ENCODE measurements around the gene FNBP1L. TPM values are rescaled to one million over a fixed set of nuclear protein-coding genes. Genes with fewer than 3 reads are reported as not detected.

FNBP1L gene
- total RNA-seq, 6 experiments from 2014 or later, result 1.0 to 6.2 (median 1.2) TPM

GRCh38 chr1:93569489-93569888 lies 121.6 kb downstream of the FNBP1L start:
- Mint-ChIP-seq H3K36me3 (ENCODE audit: low read depth) (peaks cover 56% of the 10 kb centered on the region), H3K27me3 (ENCODE audit: insufficient read depth) (peaks cover 8% of the 10 kb centered on the region), H3K4me1 (ENCODE audit: low read depth) (peaks cover 35% of the 10 kb centered on the region), H3K4me3 (no peak overlapping the region), H3K27ac (no peak overlapping the region), H3K9me3 (no peaks in the 10 kb centered on the region)
- DNase-seq, result no peak
- TF ChIP-seq, protein P1, sequence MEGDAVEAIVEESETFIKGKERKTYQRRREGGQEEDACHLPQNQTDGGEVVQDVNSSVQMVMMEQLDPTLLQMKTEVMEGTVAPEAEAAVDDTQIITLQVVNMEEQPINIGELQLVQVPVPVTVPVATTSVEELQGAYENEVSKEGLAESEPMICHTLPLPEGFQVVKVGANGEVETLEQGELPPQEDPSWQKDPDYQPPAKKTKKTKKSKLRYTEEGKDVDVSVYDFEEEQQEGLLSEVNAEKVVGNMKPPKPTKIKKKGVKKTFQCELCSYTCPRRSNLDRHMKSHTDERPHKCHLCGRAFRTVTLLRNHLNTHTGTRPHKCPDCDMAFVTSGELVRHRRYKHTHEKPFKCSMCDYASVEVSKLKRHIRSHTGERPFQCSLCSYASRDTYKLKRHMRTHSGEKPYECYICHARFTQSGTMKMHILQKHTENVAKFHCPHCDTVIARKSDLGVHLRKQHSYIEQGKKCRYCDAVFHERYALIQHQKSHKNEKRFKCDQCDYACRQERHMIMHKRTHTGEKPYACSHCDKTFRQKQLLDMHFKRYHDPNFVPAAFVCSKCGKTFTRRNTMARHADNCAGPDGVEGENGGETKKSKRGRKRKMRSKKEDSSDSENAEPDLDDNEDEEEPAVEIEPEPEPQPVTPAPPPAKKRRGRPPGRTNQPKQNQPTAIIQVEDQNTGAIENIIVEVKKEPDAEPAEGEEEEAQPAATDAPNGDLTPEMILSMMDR (IDR thresholded peaks at IDR 0.05), result no peak

DNA sequence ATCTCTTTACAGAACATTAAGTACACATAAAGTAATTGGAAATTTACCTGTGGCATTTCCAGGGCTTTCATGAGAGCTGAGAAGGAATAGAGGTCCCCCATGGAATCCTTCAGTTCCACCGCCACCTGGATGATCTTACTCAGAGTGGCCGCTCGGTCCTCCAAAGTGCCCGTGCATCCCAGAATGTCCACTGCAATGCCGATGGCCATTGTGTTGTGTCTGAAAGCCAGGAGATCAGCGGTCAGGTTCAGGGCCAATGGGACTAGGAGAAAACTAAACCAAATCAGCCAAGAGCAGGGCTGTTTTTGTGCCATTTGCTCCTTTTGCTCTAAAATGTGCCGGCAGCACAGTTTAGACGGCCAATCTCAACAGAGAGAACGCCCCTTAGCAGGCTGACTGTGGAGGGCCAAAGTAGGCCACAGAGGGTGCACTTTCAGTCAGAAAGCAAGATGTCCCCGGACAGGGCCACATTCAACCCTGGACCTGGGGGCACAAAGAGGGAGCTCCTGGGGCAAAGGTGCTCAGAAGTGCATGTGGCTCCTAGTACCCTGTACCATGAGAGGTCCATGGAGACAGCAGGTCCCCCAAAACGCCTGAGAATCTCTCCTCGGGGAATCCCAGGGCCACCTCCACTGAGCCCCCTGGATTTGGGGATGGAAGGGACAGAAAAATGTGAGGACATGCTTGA lies 123.8 kb downstream of the FNBP1L start:
- peaks cover 38% of the 10 kb centered on the region for H3K4me1 Mint-ChIP-seq (ENCODE audit: low read depth)
- H3K4me3 Mint-ChIP-seq, result no peak overlapping the region
- no peaks in the 10 kb centered on the region for H3K9me3 Mint-ChIP-seq
- no peak for DNase-seq
- peaks cover 10% of the 10 kb centered on the region for H3K27me3 Mint-ChIP-seq (ENCODE audit: insufficient read depth)
- H3K36me3 Mint-ChIP-seq (ENCODE audit: low read depth), result peaks cover 59% of the 10 kb centered on the region
- H3K27ac Mint-ChIP-seq, result no peak overlapping the region; the same call in 1 of the 2 replicates
- TF ChIP-seq, protein P1 (IDR thresholded peaks at IDR 0.05), result no peak

DNA sequence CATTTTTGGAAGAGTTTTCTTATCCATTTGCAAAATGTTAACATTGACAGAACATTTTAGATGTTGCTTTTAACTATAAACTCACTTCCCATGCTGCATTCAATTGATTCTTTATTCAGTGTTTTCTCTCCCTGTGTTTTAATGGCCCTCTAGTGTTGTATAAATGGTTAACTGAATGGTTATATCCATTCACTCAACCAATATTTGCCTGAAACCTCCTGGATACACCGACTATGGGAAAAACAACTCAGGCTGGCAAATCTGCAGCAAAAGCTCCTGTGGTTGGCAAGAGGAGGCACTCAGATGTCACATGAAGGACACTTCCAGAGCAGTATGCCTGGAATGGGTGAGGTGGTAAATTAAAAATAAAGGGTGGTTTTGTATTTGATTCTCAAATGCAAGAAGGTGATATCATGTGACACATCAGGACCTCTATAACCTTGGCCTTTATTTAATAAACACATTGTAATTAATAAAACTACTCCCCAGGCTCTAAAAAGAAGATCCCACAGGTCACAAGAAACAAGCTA lies 126.1 kb downstream of the FNBP1L start:
- peak overlapping the region; percentile 44 for H3K27ac Mint-ChIP-seq

DNA sequence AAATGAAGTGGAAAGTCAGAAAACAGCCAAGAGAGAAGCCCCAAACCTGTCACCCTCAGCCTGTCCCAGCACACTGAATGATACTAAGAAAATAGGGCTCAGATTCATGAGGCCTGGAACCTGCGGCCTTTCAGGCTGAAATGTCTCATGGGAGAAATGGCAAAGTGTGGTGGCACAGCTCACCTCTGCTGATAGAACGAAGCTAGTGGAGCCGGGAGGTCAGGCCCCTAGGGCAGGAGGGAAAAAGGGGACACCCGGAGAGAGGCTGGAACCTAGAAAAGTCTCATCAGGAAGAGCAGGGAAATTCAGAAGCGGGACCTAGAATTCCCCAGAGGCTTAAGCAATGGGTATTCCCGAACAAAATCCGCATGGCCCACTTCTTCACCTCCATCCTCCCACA lies 126.6 kb downstream of the FNBP1L start:
- peaks cover 36% of the 10 kb centered on the region for H3K4me1 Mint-ChIP-seq (ENCODE audit: low read depth)
- peaks cover 47% of the 10 kb centered on the region for H3K36me3 Mint-ChIP-seq (ENCODE audit: low read depth)
- H3K27ac Mint-ChIP-seq, result peak overlapping the region; percentile 44
- H3K9me3 Mint-ChIP-seq, result no peaks in the 10 kb centered on the region
- DNase-seq, result no peak
- TF ChIP-seq, protein P1 (IDR thresholded peaks at IDR 0.05), result no peak
- peaks cover 7% of the 10 kb centered on the region for H3K27me3 Mint-ChIP-seq (ENCODE audit: insufficient read depth)
- no peak overlapping the region for H3K4me3 Mint-ChIP-seq

More for the DNA sequence above, 126.1 kb downstream of the FNBP1L start:
- TF ChIP-seq, protein P1 (IDR thresholded peaks at IDR 0.05), result no peak
- Mint-ChIP-seq H3K4me3 (peak overlapping the region; percentile 3; the same call in 1 of the 2 replicates), H3K4me1 (ENCODE audit: low read depth) (peaks cover 31% of the 10 kb centered on the region; the same call in 1 of the 2 replicates), H3K27me3 (ENCODE audit: insufficient read depth) (peaks cover 7% of the 10 kb centered on the region), H3K9me3 (no peaks in the 10 kb centered on the region), H3K36me3 (ENCODE audit: low read depth) (peaks cover 47% of the 10 kb centered on the region)
- DNase-seq, result no peak

GRCh38 chr1:93574991-93575390 lies 127.1 kb downstream of the FNBP1L start:
- DNase-seq, result no peak
- TF ChIP-seq, protein P1 (IDR thresholded peaks at IDR 0.05), result no peak
- no peaks in the 10 kb centered on the region for H3K9me3 Mint-ChIP-seq
- H3K36me3 Mint-ChIP-seq (ENCODE audit: low read depth), result peaks cover 51% of the 10 kb centered on the region
- peaks cover 7% of the 10 kb centered on the region for H3K27me3 Mint-ChIP-seq (ENCODE audit: insufficient read depth)
- peaks cover 41% of the 10 kb centered on the region for H3K4me1 Mint-ChIP-seq (ENCODE audit: low read depth)
- H3K27ac Mint-ChIP-seq, result peak overlapping the region; percentile 51; the same call in 1 of the 2 replicates
- H3K4me3 Mint-ChIP-seq, result no peak overlapping the region

Data from HFFc6 (cell line).